H1 (cell line): ENCODE results near the gene IVNS1ABP. TPM values are rescaled to one million over a fixed set of nuclear protein-coding genes. Genes with fewer than 3 reads are reported as not detected.
A peak's percentile ranks its signal among the peaks of the same experiment; 100 is the strongest.

Experiments used
- CTCF ChIA-PET: fragments of 300-600 bp; sonication (Branson Sonifier 250); formaldehyde crosslinking; loops from one replicate; lab custom pipeline; 2021; ENCODE audit not compliant: partially characterized antibody; lab: Charles Lee
- POLR2A ChIA-PET: fragments of 300-600 bp; sonication (Branson Sonifier 250); formaldehyde crosslinking; loops from one replicate; lab custom pipeline; 2021; ENCODE audit warnings: inconsistent platforms; ENCODE audit not compliant: partially characterized antibody; lab: Charles Lee
- DNase-seq, 2 experiments: peaks; one replicate each; pipeline versions ENCODE4 v3.0.0 to v3.0.0-alpha.2; 2010 to 2022; ENCODE audit warnings: low spot score in 2 of 2, low read depth in 1 of 2, mixed read lengths in 1 of 2
- FAIRE-seq: peaks from 2 replicates; lab custom pipeline; 2011; peaks lifted over from hg19 to GRCh38; lab: Jason Lieb, UNC
- H2AFZ ChIP-seq: 2 replicates; pipeline ENCODE4 v1.8.1; 2012; ENCODE audit warnings: low read length, inconsistent platforms
- H2AK5ac ChIP-seq: 2 replicates; pipeline ENCODE4 v1.6.1; 2013; ENCODE audit warnings: low read depth, low read length
- H2BK120ac ChIP-seq: replicated peaks from 2 replicates; pipeline ENCODE3; 2013; ENCODE audit warnings: low read depth, low read length, inconsistent platforms
- H2BK12ac ChIP-seq: 2 replicates; pipeline ENCODE4 v1.6.1; 2013; ENCODE audit warnings: low read depth, low read length
- H2BK15ac ChIP-seq: 2 replicates; pipeline ENCODE4 v1.6.1; 2013; ENCODE audit warnings: low read length
- H2BK20ac ChIP-seq: 2 replicates; pipeline ENCODE4 v1.6.1; 2013; ENCODE audit warnings: low read length
- H2BK5ac ChIP-seq: 2 replicates; pipeline ENCODE4 v1.6.1; 2013; ENCODE audit warnings: low read depth, low read length
- H3K14ac ChIP-seq: 2 replicates; pipeline ENCODE4 v1.6.1; 2013; ENCODE audit warnings: inconsistent platforms; ENCODE audit not compliant: insufficient read length
- H3K18ac ChIP-seq: 2 replicates; pipeline ENCODE4 v1.6.1; 2013; ENCODE audit warnings: low read length; ENCODE audit errors: extremely low read depth
- H3K23ac ChIP-seq: 2 replicates; pipeline ENCODE4 v1.6.1; 2013; ENCODE audit warnings: inconsistent platforms; ENCODE audit not compliant: insufficient read length
- H3K23me2 ChIP-seq: 2 replicates; pipeline ENCODE4 v1.6.1; 2013; ENCODE audit warnings: low read depth, low read length
- H3K27ac ChIP-seq: 2 replicates; pipeline ENCODE4 v1.6.1; 2011; ENCODE audit warnings: low read depth, low read length, inconsistent platforms
- H3K27me3 ChIP-seq, 4 experiments: replicated peaks in 1 of 4; 1 replicate in 1 of 4; 2 replicates in 3 of 4; pipeline versions ENCODE4 v1.6.1 to v1.8.1; 2011 to 2013; ENCODE audit warnings: low read length in 3 of 4, mild to moderate bottlenecking in 3 of 4, inconsistent platforms in 2 of 4, mixed read lengths in 2 of 4, moderate library complexity in 1 of 4; ENCODE audit not compliant: control insufficient read depth in 3 of 4, insufficient read depth in 3 of 4; ENCODE audit errors: extremely low read depth in 1 of 4
- H3K36me3 ChIP-seq, 4 experiments: 2 replicates each; pipeline versions ENCODE4 v1.6.1 to v1.8.1; 2011 to 2013; ENCODE audit warnings: mild to moderate bottlenecking in 4 of 4, low read length in 3 of 4, moderate library complexity in 2 of 4, control low read depth in 1 of 4, inconsistent platforms in 1 of 4; ENCODE audit not compliant: insufficient read depth in 4 of 4, control insufficient read depth in 2 of 4
- H3K4ac ChIP-seq: replicated peaks from 2 replicates; pipeline ENCODE3; 2013; ENCODE audit warnings: low read length, low read depth, mixed read lengths, inconsistent platforms; ENCODE audit not compliant: insufficient read length
- H3K4me1 ChIP-seq, 4 experiments: replicated peaks in 1 of 4; 1 replicate in 1 of 4; 2 replicates in 3 of 4; pipeline versions ENCODE4 v1.6.1 to v1.8.1; 2011 to 2013; ENCODE audit warnings: low read length in 3 of 4, inconsistent platforms in 2 of 4, mixed read lengths in 1 of 4; ENCODE audit not compliant: insufficient read depth in 4 of 4, control insufficient read depth in 3 of 4
- H3K4me2 ChIP-seq, 2 experiments: 2 replicates each; pipeline versions ENCODE4 v1.6.1 to v1.8.1; 2011 to 2013; ENCODE audit warnings: low read depth in 2 of 2, low read length in 2 of 2, control low read depth in 1 of 2, inconsistent platforms in 1 of 2, mild to moderate bottlenecking in 1 of 2; ENCODE audit not compliant: insufficient read depth in 1 of 2
- H3K4me3 ChIP-seq, 4 experiments: fragments of 200-600, 300-600 bp in 1 of 4; sonication (generic), shearing (Covaris generic), sonication (Bioruptor Twin) in 1 of 4; 2 replicates each; pipeline versions ENCODE4 v1.5.1 to v1.8.1; 2011 to 2016; ENCODE audit warnings: low read length in 4 of 4, low read depth in 3 of 4, control low read depth in 2 of 4, inconsistent platforms in 2 of 4, mild to moderate bottlenecking in 2 of 4, mixed read lengths in 1 of 4, moderate library complexity in 1 of 4; ENCODE audit not compliant: insufficient read depth in 2 of 4; ENCODE audit errors: extremely low read depth in 1 of 4
- H3K56ac ChIP-seq: replicated peaks from 2 replicates; pipeline ENCODE3; 2013; ENCODE audit warnings: low read depth, mild to moderate bottlenecking, mixed read lengths, low read length, inconsistent platforms; ENCODE audit not compliant: insufficient read length
- H3K79me1 ChIP-seq: 2 replicates; pipeline ENCODE4 v1.6.1; 2013; ENCODE audit warnings: low read depth, low read length, control low read depth
- H3K79me2 ChIP-seq, 2 experiments: 2 replicates each; pipeline versions ENCODE4 v1.6.1 to v1.8.1; 2012 to 2013; ENCODE audit warnings: low read length in 2 of 2, mild to moderate bottlenecking in 2 of 2, inconsistent platforms in 1 of 2; ENCODE audit not compliant: insufficient read depth in 2 of 2, control insufficient read depth in 1 of 2
- H3K9ac ChIP-seq, 4 experiments: replicated peaks in 1 of 4; 1 replicate in 1 of 4; 2 replicates in 3 of 4; pipeline versions ENCODE4 v1.6.1 to v1.8.1; 2011 to 2013; ENCODE audit warnings: low read depth in 3 of 4, low read length in 3 of 4, control low read depth in 2 of 4, mild to moderate bottlenecking in 2 of 4, moderate library complexity in 2 of 4, inconsistent platforms in 1 of 4; ENCODE audit errors: extremely low read depth in 1 of 4
- H3K9me3 ChIP-seq, 2 experiments: 2 replicates each; pipeline versions ENCODE4 v1.6.1 to v1.8.1; 2012 to 2013; ENCODE audit warnings: mild to moderate bottlenecking in 2 of 2, moderate library complexity in 2 of 2, control low read depth in 1 of 2, inconsistent platforms in 1 of 2, low read depth in 1 of 2, low read length in 1 of 2, mixed read lengths in 1 of 2; ENCODE audit not compliant: insufficient read depth in 2 of 2
- H4K20me1 ChIP-seq, 2 experiments: replicated peaks in 1 of 2; 2 replicates each; pipeline versions ENCODE3 to v1.8.1; 2011 to 2013; ENCODE audit warnings: inconsistent platforms in 2 of 2, low read length in 2 of 2, mild to moderate bottlenecking in 1 of 2; ENCODE audit not compliant: insufficient read depth in 2 of 2, control insufficient read depth in 1 of 2
- H4K5ac ChIP-seq: 2 replicates; pipeline ENCODE4 v1.6.1; 2013; ENCODE audit warnings: low read length, low read depth, mixed read lengths, inconsistent platforms; ENCODE audit not compliant: insufficient read length
- H4K8ac ChIP-seq: 2 replicates; pipeline ENCODE4 v1.8.0; 2013; ENCODE audit warnings: mild to moderate bottlenecking, moderate library complexity, low read length, inconsistent platforms; ENCODE audit not compliant: insufficient read depth; ENCODE audit errors: extremely low read depth
- H4K91ac ChIP-seq: replicated peaks from 2 replicates; pipeline ENCODE3; 2013; ENCODE audit warnings: low read length, mixed read lengths, inconsistent platforms; ENCODE audit not compliant: insufficient read length
- CBX5 ChIP-seq: fragments of 300-800, 300-1000 bp; sonication (generic); IDR thresholded peaks from 2 replicates; pipeline ENCODE4 v1.7.1; 2016; ENCODE audit warnings: antibody characterized with exemption, low read length, low read depth
- CREB1 ChIP-seq: IDR thresholded peaks from 2 replicates; pipeline ENCODE4 v1.6.1; 2012; ENCODE audit warnings: inconsistent platforms
- NANOG ChIP-seq: IDR thresholded peaks from 2 replicates; pipeline ENCODE4 v1.6.1; 2011; ENCODE audit warnings: low read length, low read depth, mild to moderate bottlenecking, inconsistent platforms; ENCODE audit not compliant: insufficient read depth, poor library complexity, severe bottlenecking
- POLR2AphosphoS5 ChIP-seq: IDR thresholded peaks from 2 replicates; pipeline ENCODE4 v1.6.1; 2011; ENCODE audit warnings: low read depth, low read length
- polyA plus RNA-seq, 7 experiments: library from polyadenylated mRNA; depleted of rRNA in 3 of 7; stranded (reverse) in 5 of 7; unstranded in 2 of 7; fragments of >200 nt in 5 of 7; fragments of 200-250 nt in 2 of 7; gene quantifications; 1 replicate in 5 of 7; 2 replicates in 1 of 7; 4 replicates in 1 of 7; pipeline versions ENCODE4 v1.2.1 to v1.2.3, GENCODE V29; 2011 to 2013; ENCODE audit warnings: missing spikeins in 2 of 7, mixed read lengths in 2 of 7
- total RNA-seq: library from RNA; stranded (reverse); fragmentation: NEBNext Ultra II Directional; extraction: Animal tissue kit (Norgen Biotek cat#: 25700); gene quantifications from 2 replicates; pipeline ENCODE4 v1.2.1, GENCODE V29; 2021

The IVNS1ABP gene
- total and polyA plus RNA-seq, 2 of the 8 experiments (the other 6 are each of a cell fraction or from before 2014, with no cell fraction given) = 65.9 to 189 TPM

DNA sequence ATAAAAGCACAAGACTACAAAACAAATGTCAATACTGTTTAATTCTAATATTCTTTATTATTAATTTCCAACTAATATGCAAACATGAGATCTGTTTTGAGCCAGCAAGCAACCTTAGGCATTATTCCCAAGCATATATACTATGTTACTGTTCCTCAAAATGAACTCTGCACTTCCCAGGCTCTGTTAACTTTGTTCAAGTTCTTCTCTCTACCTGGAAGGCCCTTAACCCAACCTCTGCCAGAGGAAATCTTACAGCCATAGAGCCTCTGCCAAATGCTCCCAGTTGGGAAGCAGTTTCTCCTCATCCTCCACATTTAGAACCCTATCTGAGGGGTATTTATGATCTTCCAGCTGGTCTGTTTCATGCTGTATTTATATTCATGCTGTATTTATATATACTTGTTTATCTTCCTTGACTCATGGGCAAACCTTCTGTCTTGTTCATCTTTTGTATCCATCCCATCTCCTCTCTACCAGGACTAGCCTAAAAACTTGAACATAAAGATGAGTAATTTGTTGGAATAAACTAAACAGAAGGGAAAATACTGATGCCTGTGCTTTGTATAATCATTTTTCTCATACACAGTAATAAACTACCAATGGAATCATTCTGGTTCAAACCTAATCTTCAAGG lies 5.3 kb downstream of the IVNS1ABP start:
- H3K27ac ChIP-seq = no peak overlapping the region
- peaks cover 8% of the 10 kb centered on the region for H3K23me2 ChIP-seq
- peaks cover 14 to 22% of the 10 kb centered on the region in 2 experiments for H4K20me1 ChIP-seq
- TF ChIP-seq NANOG (no peak), POLR2AphosphoS5 (no peak), CREB1 (no peak), CBX5 (no peak)
- no peak overlapping the region for H2BK15ac ChIP-seq
- H3K4me3 ChIP-seq = 0 out of 8 replicates have a peak overlapping the region, but pooled peaks of 1 of the 4 experiments have one; percentile 97
- no peak overlapping the region for H2AK5ac ChIP-seq
- FAIRE-seq (no peak), DNase-seq (no peak)
- H3K4me2 ChIP-seq = no peak overlapping the region
- no peak overlapping the region for H3K56ac ChIP-seq
- no peak overlapping the region for H3K9ac ChIP-seq
- ChIA-PET CTCF (interaction anchor here (1.6 to 1.7 kb wide), 2 partner anchors 284 to 358 kb away, joined by 3 to 6 read pairs; no protein-coding TSS in a partner anchor), POLR2A (no interaction called here)
- peaks cover 0 to 4% (median 0%) of the 10 kb centered on the region in 4 experiments; a peak in 1 of 7 replicates for H3K4me1 ChIP-seq
- no peak overlapping the region for H2BK12ac ChIP-seq
- no peak overlapping the region for H2BK5ac ChIP-seq
- peaks cover 7 to 46% (median 32%) of the 10 kb centered on the region in 4 experiments for H3K36me3 ChIP-seq
- H3K18ac ChIP-seq = no peak overlapping the region
- no peak overlapping the region for H2BK120ac ChIP-seq
- no peak overlapping the region for H3K4ac ChIP-seq
- H2BK20ac ChIP-seq = no peak overlapping the region
- no peaks in the 10 kb centered on the region for H3K79me1 ChIP-seq
- H2AFZ ChIP-seq = no peak overlapping the region
- no peak overlapping the region for H4K91ac ChIP-seq
- H3K23ac ChIP-seq = no peak overlapping the region
- H4K8ac ChIP-seq = no peak overlapping the region
- H3K9me3 ChIP-seq = no peaks in the 10 kb centered on the region
- no peak overlapping the region for H4K5ac ChIP-seq
- peaks cover 42 to 86% of the 10 kb centered on the region in 2 experiments for H3K79me2 ChIP-seq
- H3K14ac ChIP-seq = no peak overlapping the region
- H3K27me3 ChIP-seq = no peaks in the 10 kb centered on the region
